H7 (cell line): Measurements from ENCODE around the gene CAB39L. TPM values are rescaled to one million over a fixed set of nuclear protein-coding genes. Genes with fewer than 3 reads are reported as not detected.

Experiments
- total RNA-seq: library from RNA; depleted of rRNA; stranded (reverse); fragments of >200 nt; shearing (Covaris generic); gene quantifications from 2 replicates; pipeline ENCODE4 v1.2.3, GENCODE V29; 2014; rRNA removed

Gene CAB39L
- total RNA-seq, 1 experiment from 2014 or later: 4.0 TPM

Other genes with a start within 250 kb of the CAB39L start
- gene MLNR, start 223.7 kb downstream of the CAB39L start, total RNA-seq: not detected in 2 replicates
- gene CDADC1, start 196.1 kb downstream of the CAB39L start, total RNA-seq: 1.0 and 2.5 TPM in 2 replicates
- gene SETDB2, start 210 bp upstream of the CAB39L start, total RNA-seq: 2.8 and 4.6 TPM in 2 replicates
- 6.3 and 7.0 TPM in 2 replicates for gene PHF11, start 51.9 kb upstream of the CAB39L start, total RNA-seq
- gene RCBTB1, start 141.5 kb upstream of the CAB39L start, total RNA-seq: 17.7 and 20.8 TPM in 2 replicates
- 0.17 and 0.37 TPM in 2 replicates for gene ARL11, start 184.4 kb upstream of the CAB39L start, total RNA-seq
- gene EBPL, start 247.4 kb upstream of the CAB39L start, total RNA-seq: 70.2 and 85.5 TPM in 2 replicates